GM19238 (cell line): ENCODE data around the gene C10orf143.

ENCODE experiments used
- DNase-seq: peaks from one replicate; pipeline ENCODE4 v3.0.0; 2011; ENCODE audit warnings: low spot score; ENCODE audit not compliant: insufficient read length

C10orf143 gene

DNA sequence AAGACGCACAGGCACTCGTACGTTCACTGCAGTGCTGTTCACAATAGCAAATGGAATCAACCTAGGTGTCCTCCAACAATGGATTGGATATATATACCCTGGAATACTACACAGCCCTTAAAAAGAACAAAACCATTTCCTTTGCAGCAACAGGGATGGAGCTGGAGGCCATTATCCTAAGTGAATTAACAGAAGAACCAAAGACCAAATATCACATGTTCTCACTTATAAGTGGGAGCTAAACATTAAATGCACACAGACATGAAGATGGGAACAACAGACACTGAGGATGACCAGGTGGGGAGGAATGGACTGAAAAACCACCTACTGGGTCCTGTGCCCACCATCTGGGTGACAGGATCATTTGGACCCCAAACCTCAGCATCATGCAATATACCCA, 94.5 kb downstream of the C10orf143 start:
- no peak for DNase-seq

GRCh38 chr10:130015075-130015695, 95.4 kb downstream of the C10orf143 start:
- no peak for DNase-seq

DNA sequence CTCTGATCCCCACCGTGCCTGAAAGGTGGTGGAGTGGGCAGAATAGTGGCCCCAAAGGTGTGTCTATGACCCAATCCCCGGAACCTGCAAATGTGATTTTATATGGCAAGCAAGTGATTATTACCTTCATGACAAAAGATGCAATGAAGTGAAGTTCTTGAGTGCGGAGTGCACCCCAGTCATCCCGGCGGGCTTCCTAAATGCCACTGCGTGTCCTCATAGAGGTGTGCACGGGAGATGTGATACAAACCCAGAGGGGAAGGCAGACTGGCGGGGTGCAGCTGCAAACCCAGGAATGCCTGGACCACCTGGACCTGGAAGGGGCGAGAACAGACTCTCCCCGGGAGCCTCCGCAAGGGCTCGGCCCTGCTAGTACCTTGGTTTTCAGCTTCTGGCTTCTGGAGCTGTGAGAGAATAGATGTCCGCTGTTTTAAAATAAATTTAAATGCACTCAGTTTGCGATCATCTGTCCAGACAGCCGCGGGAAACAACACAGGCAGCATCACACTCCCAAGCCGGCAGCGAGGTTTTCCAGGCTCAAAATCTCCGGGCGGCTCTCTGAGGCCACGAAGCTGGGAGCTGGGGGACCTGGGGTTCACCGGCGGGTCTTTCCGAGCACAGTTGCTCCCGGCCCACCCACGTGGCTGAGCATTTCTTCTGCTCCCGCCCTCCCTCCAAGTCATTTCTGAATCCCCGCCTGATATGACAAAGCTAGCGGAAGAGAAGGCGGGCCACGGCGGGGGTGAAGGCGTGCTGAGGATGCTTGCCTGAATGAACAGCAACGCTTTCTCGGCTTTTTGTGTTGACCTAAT, 96.2 kb downstream of the C10orf143 start:
- no peak for DNase-seq
